Gastrocnemius medialis (tissue), 4 donors: ENCODE measurements around the gene ZNF700. TPM values are rescaled to one million over a fixed set of nuclear protein-coding genes. Genes with fewer than 3 reads are reported as not detected.
"Not testable (repeated sequence)": the region's sequence is repeated elsewhere in the genome, so short reads cannot be mapped to it uniquely, and the experiment has no call there.

Experiments used
- ATAC-seq, 2 donors: fragments of 150-250 bp; one replicate each; pipeline ENCODE4 v1.9.1; 2016
- DNase-seq, 2 donors: peaks; one replicate each; pipeline ENCODE4 v3.0.0-alpha.2; 2019
- H3K27ac ChIP-seq, 4 donors: fragments of 200-600 bp; sonication (generic); 1 replicate in 1 of 4; 2 replicates in 3 of 4; pipeline ENCODE4 v1.5.1; 2016 to 2018; ENCODE audit warnings: mild to moderate bottlenecking in 2 of 4, moderate library complexity in 1 of 4
- H3K27me3 ChIP-seq, 3 donors: fragments of 200-600 bp; sonication (generic) in 2 of 3; 1 replicate in 1 of 3; 2 replicates in 2 of 3; pipeline versions ENCODE4 v1.5.1 to v1.6.0; 2016 to 2019; ENCODE audit warnings: mild to moderate bottlenecking in 1 of 3, moderate library complexity in 1 of 3
- H3K36me3 ChIP-seq, 2 donors: fragments of 200-600 bp; sonication (generic) in 1 of 2; one replicate each; pipeline ENCODE4 v1.5.1; 2017 to 2018
- H3K4me1 ChIP-seq, 2 donors: fragments of 200-600 bp; sonication (generic) in 1 of 2; one replicate each; pipeline ENCODE4 v1.5.1; 2016 to 2017; ENCODE audit warnings: mild to moderate bottlenecking in 2 of 2
- H3K4me3 ChIP-seq, 4 donors: fragments of 200-600 bp; sonication (generic) in 3 of 4; 1 replicate in 1 of 4; 2 replicates in 3 of 4; pipeline ENCODE4 v1.5.1; 2016 to 2019; ENCODE audit warnings: mild to moderate bottlenecking in 2 of 4
- H3K9me3 ChIP-seq, 3 donors: fragments of 200-600 bp; sonication (generic) in 2 of 3; 1 replicate in 1 of 3; 2 replicates in 2 of 3; pipeline ENCODE4 v1.5.1; 2016 to 2019
- CTCF ChIP-seq, 5 experiments: fragments of 450-650 bp in 3 of 5; fragments of 200-600 bp in 2 of 5; sonication (generic) in 2 of 5; IDR thresholded peaks in 4 of 5; conservative IDR thresholded peaks in 1 of 5; 1 replicate in 4 of 5; 2 replicates in 1 of 5; pipeline ENCODE4 v1.5.1; 2016 to 2019; ENCODE audit warnings: antibody characterized with exemption in 5 of 5, mild to moderate bottlenecking in 3 of 5, moderate library complexity in 3 of 5
- POLR2A ChIP-seq, 2 donors: fragments of 450-650 bp; IDR thresholded peaks; one replicate each; pipeline ENCODE4 v1.6.1; 2017; ENCODE audit warnings: antibody characterized with exemption in 2 of 2, mild to moderate bottlenecking in 2 of 2, moderate library complexity in 2 of 2
- in situ Hi-C, 4 donors: fragments of 200-750 bp; cut with MboI; loops; one replicate each; pipeline versions ENCODE4 v1.15.0 to v1.8.0; 2017; ENCODE audit warnings: low sequenced_read_pairs in 4 of 4
- intact Hi-C: fragments of 100-400 bp; cut with DNase I; formaldehyde crosslinking; loops from one replicate; pipeline ENCODE4 v1.15.1; 2023; ENCODE audit warnings: low total_unique reads
- total RNA-seq, 4 donors: library from RNA; depleted of rRNA; stranded (reverse); fragments of >200 nt; gene quantifications; one replicate each; pipeline versions ENCODE4 v1.1.0 to v1.2.3, GENCODE V29; 2016

ZNF700 gene
- total RNA-seq, result 1 to 10 TPM; 1.3 to 5.8 (median 4.0) TPM

DNA sequence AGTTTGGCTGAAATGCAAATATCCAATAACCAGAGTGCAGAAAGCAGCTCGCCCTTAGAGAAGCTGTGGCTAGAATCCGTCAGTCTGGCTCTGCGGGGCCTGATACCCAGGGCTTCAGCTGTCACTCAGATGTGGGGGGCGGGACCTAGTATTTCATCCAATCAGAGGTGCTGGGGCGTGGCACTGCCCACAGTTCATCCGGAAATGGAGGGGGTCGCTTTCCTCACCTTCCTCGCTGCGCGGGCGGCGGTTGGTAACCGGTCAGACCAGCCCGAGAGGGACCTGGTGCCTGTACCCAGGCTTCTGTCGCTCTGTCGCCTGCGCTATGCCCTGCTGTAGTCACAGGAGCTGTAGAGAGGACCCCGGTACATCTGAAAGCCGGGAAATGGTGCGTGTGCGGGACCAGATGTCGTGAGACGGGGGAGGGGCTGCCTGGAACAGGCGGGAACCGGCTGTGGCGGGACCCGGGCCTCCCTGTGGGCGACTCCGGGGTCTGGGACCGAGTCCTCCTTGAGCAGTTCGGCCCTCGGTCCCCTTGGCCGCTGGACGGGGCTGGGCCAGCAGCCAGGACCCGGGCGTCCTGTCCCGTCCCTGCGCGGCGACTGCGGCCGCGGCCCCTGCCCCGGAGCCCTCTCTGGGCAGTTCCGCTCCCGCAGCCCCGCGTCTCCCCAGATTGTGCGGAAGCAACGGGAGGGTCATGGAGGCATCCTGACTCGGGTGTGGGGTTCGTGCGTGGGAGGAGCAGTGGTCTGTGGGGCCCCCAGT is at the start of gene ZNF700:
ZNF700 (plus strand) TSS at position 222 of the 765 bp plus-strand sequence; CDS start at position 326, 104 bp downstream.
- no peaks in the 10 kb centered on the region for H3K36me3 ChIP-seq
- peaks cover 4 to 20% of the 10 kb centered on the region in 2 donors for H3K4me1 ChIP-seq
- peak; percentile 98 to 99 for ATAC-seq
- peak within 1 kb of the TSS; percentile 89 to 94 (median 92) for H3K27ac ChIP-seq
- no peaks in the 10 kb centered on the region for H3K27me3 ChIP-seq
- no peaks in the 10 kb centered on the region for H3K9me3 ChIP-seq
- TF ChIP-seq CTCF (IDR thresholded peaks at IDR 0.05 in 4 of 5, conservative IDR thresholded peaks at IDR 0.05 in 1 of 5), result no peak
- TF ChIP-seq POLR2A (IDR thresholded peaks at IDR 0.05), result peak; percentile 64 to 77
- in situ Hi-C loops, result loop anchor here in 3 of 4 donors (5.0 to 25.0 kb wide), 2 partner anchors 67 to 212 kb away; partner anchors contain the start of gene ZNF20 (in 1 of the 3)
- intact Hi-C loops, result loop anchor here (1.0 to 10.0 kb wide), 6 partner anchors 38 to 686 kb away; partner anchors contain the start of genes ZNF20, ZNF490, ZNF69 and ZNF763
- peak; percentile 92 for DNase-seq
- peak within 1 kb of the TSS; percentile 88 to 98 (median 88) for H3K4me3 ChIP-seq

DNA sequence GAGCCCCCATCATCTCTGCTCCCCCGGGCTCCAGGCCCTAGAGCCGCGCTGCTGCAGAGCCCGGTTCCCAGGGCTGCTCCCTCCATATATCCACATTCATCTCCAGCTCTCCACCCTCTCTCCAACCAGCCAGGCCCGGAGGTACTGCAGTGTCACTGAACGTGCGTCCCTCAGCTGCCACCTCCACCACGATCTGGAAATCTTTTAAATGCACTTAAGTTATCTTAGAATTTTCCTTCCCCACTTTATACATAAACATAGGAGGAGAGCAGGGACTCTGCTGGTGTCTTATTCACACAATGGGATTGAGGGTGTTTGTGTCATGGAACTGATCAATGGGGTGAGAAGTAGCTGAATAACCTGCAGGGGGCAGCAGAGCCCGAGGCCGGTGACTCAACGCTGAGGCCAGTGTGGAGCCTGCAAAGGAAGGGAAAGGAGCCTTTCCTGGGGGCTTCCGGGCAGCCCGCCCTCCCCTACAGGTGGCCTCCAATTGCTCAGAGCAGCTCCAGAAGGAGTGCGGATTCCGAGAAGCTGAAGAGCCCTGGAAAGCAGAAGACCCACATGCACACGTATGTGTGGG is 45.1 kb upstream of the ZNF700 start:
- TF ChIP-seq CTCF (IDR thresholded peaks at IDR 0.05 in 4 of 5, conservative IDR thresholded peaks at IDR 0.05 in 1 of 5), result peak in 2 of 5 experiments; percentile 15 to 34
- DNase-seq, ATAC-seq, H3K27me3 ChIP-seq, H3K9me3 ChIP-seq, H3K4me3 ChIP-seq, intact Hi-C loops, H3K36me3 ChIP-seq, H3K4me1 ChIP-seq, H3K27ac ChIP-seq: not testable (repeated sequence)
- in situ Hi-C loops, result loop anchor here in 1 of 4 donors (10.0 kb wide), 1 partner anchor 265 kb away; the partner anchor contains the start of gene ZNF20

DNA sequence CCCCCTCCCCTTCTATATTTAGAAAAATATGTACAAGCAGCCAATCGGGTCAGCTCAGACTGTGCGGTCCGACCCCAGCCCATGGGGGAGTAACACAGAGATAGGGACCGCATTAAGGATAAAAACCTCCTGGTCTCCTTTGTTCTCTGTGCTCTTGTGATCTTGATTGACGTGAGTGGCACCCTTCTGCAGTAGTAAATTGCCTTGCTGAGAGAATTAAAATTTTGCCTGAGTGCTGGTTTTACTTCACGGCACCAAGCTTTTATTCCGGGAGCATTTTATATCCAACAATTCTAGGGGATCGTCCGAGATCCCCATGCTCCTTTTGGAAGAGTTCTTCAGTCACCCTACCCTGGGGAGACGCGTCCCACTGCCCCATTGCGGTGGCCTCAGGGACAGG is 44.3 kb upstream of the ZNF700 start:
- Histone ChIP-seq H3K27ac (no peak overlapping the region), H3K27me3 (no peaks in the 10 kb centered on the region), H3K4me3 (no peak overlapping the region), H3K9me3 (no peaks in the 10 kb centered on the region), H3K4me1 (no peaks in the 10 kb centered on the region), H3K36me3 (no peaks in the 10 kb centered on the region)
- DNase-seq (no peak), ATAC-seq (no peak)
- in situ Hi-C loops (loop anchor here in 1 of 4 donors (10.0 kb wide), 1 partner anchor 264 kb away; the partner anchor contains the start of gene ZNF20), intact Hi-C loops (no loop called here)
- TF ChIP-seq CTCF (IDR thresholded peaks at IDR 0.05 in 4 of 5, conservative IDR thresholded peaks at IDR 0.05 in 1 of 5), result no peak
- TF ChIP-seq POLR2A (IDR thresholded peaks at IDR 0.05), result no peak

DNA sequence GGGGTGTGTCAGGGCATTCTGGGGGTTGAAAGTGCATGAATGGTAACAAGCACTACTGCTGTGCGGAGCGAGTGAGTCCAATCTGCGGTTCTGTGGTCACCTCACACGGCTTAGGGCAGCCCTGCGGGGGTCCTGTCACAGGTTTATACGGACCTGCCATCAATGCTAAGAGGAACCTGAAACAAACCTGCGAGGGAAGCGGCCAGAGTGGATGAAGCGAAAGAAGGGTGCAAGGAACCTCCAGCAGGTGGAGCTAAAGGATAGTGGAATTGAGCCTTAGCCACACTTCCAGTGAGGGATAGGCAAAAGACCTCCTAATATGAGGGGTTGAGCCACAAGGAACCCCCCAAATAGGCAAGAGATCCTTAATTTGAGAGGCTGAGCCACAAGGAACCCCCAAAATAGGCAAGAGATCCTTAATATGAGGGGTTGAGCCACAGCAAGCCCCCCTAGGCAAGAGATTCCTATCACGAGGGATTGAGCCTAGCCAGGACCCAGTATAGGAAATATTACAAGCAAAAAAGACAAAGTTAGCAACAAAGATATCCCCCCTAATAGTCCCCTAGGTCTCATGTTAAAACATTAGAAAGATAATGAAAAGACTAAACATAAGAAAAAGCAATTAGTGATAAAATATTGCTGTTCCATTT is 43.6 kb upstream of the ZNF700 start:
- TF ChIP-seq CTCF (IDR thresholded peaks at IDR 0.05 in 4 of 5, conservative IDR thresholded peaks at IDR 0.05 in 1 of 5) (peak; percentile 29 to 77 (median 65)), POLR2A (IDR thresholded peaks at IDR 0.05) (no peak)
- intact Hi-C loops, result loop anchor here (1.0 kb wide), 2 partner anchors 108 to 260 kb away; no protein-coding TSS in a partner anchor
- no peak overlapping the region for H3K4me3 ChIP-seq
- no peaks in the 10 kb centered on the region for H3K36me3 ChIP-seq
- no peaks in the 10 kb centered on the region for H3K4me1 ChIP-seq
- peak; percentile 3 to 21 for DNase-seq
- no peaks in the 10 kb centered on the region for H3K9me3 ChIP-seq
- H3K27me3 ChIP-seq, result no peaks in the 10 kb centered on the region
- in situ Hi-C loops, result loop anchor here in 1 of 4 donors (10.0 kb wide), 1 partner anchor 264 kb away; the partner anchor contains the start of gene ZNF20
- H3K27ac ChIP-seq, result no peak overlapping the region
- peak in 1 of 2 donors; percentile 69 for ATAC-seq
